H1 (cell line): ENCODE results near the gene TAF10. TPM values are rescaled to one million over a fixed set of nuclear protein-coding genes. Genes with fewer than 3 reads are reported as not detected.
A peak's percentile ranks its signal among the peaks of the same experiment; 100 is the strongest.

ENCODE experiments used
- CTCF ChIA-PET: fragments of 300-600 bp; sonication (Branson Sonifier 250); formaldehyde crosslinking; loops from one replicate; lab custom pipeline; 2021; ENCODE audit not compliant: partially characterized antibody; lab: Charles Lee
- POLR2A ChIA-PET: fragments of 300-600 bp; sonication (Branson Sonifier 250); formaldehyde crosslinking; loops from one replicate; lab custom pipeline; 2021; ENCODE audit warnings: inconsistent platforms; ENCODE audit not compliant: partially characterized antibody; lab: Charles Lee
- DNase-seq, 2 experiments: peaks; one replicate each; pipeline versions ENCODE4 v3.0.0 to v3.0.0-alpha.2; 2010 to 2022; ENCODE audit warnings: low spot score in 2 of 2, low read depth in 1 of 2, mixed read lengths in 1 of 2
- FAIRE-seq: peaks from 2 replicates; lab custom pipeline; 2011; peaks lifted over from hg19 to GRCh38; lab: Jason Lieb, UNC
- H2AFZ ChIP-seq: 2 replicates; pipeline ENCODE4 v1.8.1; 2012; ENCODE audit warnings: low read length, inconsistent platforms
- H2AK5ac ChIP-seq: 2 replicates; pipeline ENCODE4 v1.6.1; 2013; ENCODE audit warnings: low read depth, low read length
- H2BK120ac ChIP-seq: replicated peaks from 2 replicates; pipeline ENCODE3; 2013; ENCODE audit warnings: low read depth, low read length, inconsistent platforms
- H2BK12ac ChIP-seq: 2 replicates; pipeline ENCODE4 v1.6.1; 2013; ENCODE audit warnings: low read depth, low read length
- H2BK15ac ChIP-seq: 2 replicates; pipeline ENCODE4 v1.6.1; 2013; ENCODE audit warnings: low read length
- H2BK20ac ChIP-seq: 2 replicates; pipeline ENCODE4 v1.6.1; 2013; ENCODE audit warnings: low read length
- H2BK5ac ChIP-seq: 2 replicates; pipeline ENCODE4 v1.6.1; 2013; ENCODE audit warnings: low read depth, low read length
- H3K14ac ChIP-seq: 2 replicates; pipeline ENCODE4 v1.6.1; 2013; ENCODE audit warnings: inconsistent platforms; ENCODE audit not compliant: insufficient read length
- H3K18ac ChIP-seq: 2 replicates; pipeline ENCODE4 v1.6.1; 2013; ENCODE audit warnings: low read length; ENCODE audit errors: extremely low read depth
- H3K23ac ChIP-seq: 2 replicates; pipeline ENCODE4 v1.6.1; 2013; ENCODE audit warnings: inconsistent platforms; ENCODE audit not compliant: insufficient read length
- H3K23me2 ChIP-seq: 2 replicates; pipeline ENCODE4 v1.6.1; 2013; ENCODE audit warnings: low read depth, low read length
- H3K27ac ChIP-seq: 2 replicates; pipeline ENCODE4 v1.6.1; 2011; ENCODE audit warnings: low read depth, low read length, inconsistent platforms
- H3K27me3 ChIP-seq, 4 experiments: replicated peaks in 1 of 4; 1 replicate in 1 of 4; 2 replicates in 3 of 4; pipeline versions ENCODE4 v1.6.1 to v1.8.1; 2011 to 2013; ENCODE audit warnings: low read length in 3 of 4, mild to moderate bottlenecking in 3 of 4, inconsistent platforms in 2 of 4, mixed read lengths in 2 of 4, moderate library complexity in 1 of 4; ENCODE audit not compliant: control insufficient read depth in 3 of 4, insufficient read depth in 3 of 4; ENCODE audit errors: extremely low read depth in 1 of 4
- H3K36me3 ChIP-seq, 4 experiments: 2 replicates each; pipeline versions ENCODE4 v1.6.1 to v1.8.1; 2011 to 2013; ENCODE audit warnings: mild to moderate bottlenecking in 4 of 4, low read length in 3 of 4, moderate library complexity in 2 of 4, control low read depth in 1 of 4, inconsistent platforms in 1 of 4; ENCODE audit not compliant: insufficient read depth in 4 of 4, control insufficient read depth in 2 of 4
- H3K4ac ChIP-seq: replicated peaks from 2 replicates; pipeline ENCODE3; 2013; ENCODE audit warnings: low read length, low read depth, mixed read lengths, inconsistent platforms; ENCODE audit not compliant: insufficient read length
- H3K4me1 ChIP-seq, 4 experiments: replicated peaks in 1 of 4; 1 replicate in 1 of 4; 2 replicates in 3 of 4; pipeline versions ENCODE4 v1.6.1 to v1.8.1; 2011 to 2013; ENCODE audit warnings: low read length in 3 of 4, inconsistent platforms in 2 of 4, mixed read lengths in 1 of 4; ENCODE audit not compliant: insufficient read depth in 4 of 4, control insufficient read depth in 3 of 4
- H3K4me2 ChIP-seq, 2 experiments: 2 replicates each; pipeline versions ENCODE4 v1.6.1 to v1.8.1; 2011 to 2013; ENCODE audit warnings: low read depth in 2 of 2, low read length in 2 of 2, control low read depth in 1 of 2, inconsistent platforms in 1 of 2, mild to moderate bottlenecking in 1 of 2; ENCODE audit not compliant: insufficient read depth in 1 of 2
- H3K4me3 ChIP-seq, 4 experiments: fragments of 200-600, 300-600 bp in 1 of 4; sonication (generic), shearing (Covaris generic), sonication (Bioruptor Twin) in 1 of 4; 2 replicates each; pipeline versions ENCODE4 v1.5.1 to v1.8.1; 2011 to 2016; ENCODE audit warnings: low read length in 4 of 4, low read depth in 3 of 4, control low read depth in 2 of 4, inconsistent platforms in 2 of 4, mild to moderate bottlenecking in 2 of 4, mixed read lengths in 1 of 4, moderate library complexity in 1 of 4; ENCODE audit not compliant: insufficient read depth in 2 of 4; ENCODE audit errors: extremely low read depth in 1 of 4
- H3K56ac ChIP-seq: replicated peaks from 2 replicates; pipeline ENCODE3; 2013; ENCODE audit warnings: low read depth, mild to moderate bottlenecking, mixed read lengths, low read length, inconsistent platforms; ENCODE audit not compliant: insufficient read length
- H3K79me1 ChIP-seq: 2 replicates; pipeline ENCODE4 v1.6.1; 2013; ENCODE audit warnings: low read depth, low read length, control low read depth
- H3K79me2 ChIP-seq, 2 experiments: 2 replicates each; pipeline versions ENCODE4 v1.6.1 to v1.8.1; 2012 to 2013; ENCODE audit warnings: low read length in 2 of 2, mild to moderate bottlenecking in 2 of 2, inconsistent platforms in 1 of 2; ENCODE audit not compliant: insufficient read depth in 2 of 2, control insufficient read depth in 1 of 2
- H3K9ac ChIP-seq, 4 experiments: replicated peaks in 1 of 4; 1 replicate in 1 of 4; 2 replicates in 3 of 4; pipeline versions ENCODE4 v1.6.1 to v1.8.1; 2011 to 2013; ENCODE audit warnings: low read depth in 3 of 4, low read length in 3 of 4, control low read depth in 2 of 4, mild to moderate bottlenecking in 2 of 4, moderate library complexity in 2 of 4, inconsistent platforms in 1 of 4; ENCODE audit errors: extremely low read depth in 1 of 4
- H3K9me3 ChIP-seq, 2 experiments: 2 replicates each; pipeline versions ENCODE4 v1.6.1 to v1.8.1; 2012 to 2013; ENCODE audit warnings: mild to moderate bottlenecking in 2 of 2, moderate library complexity in 2 of 2, control low read depth in 1 of 2, inconsistent platforms in 1 of 2, low read depth in 1 of 2, low read length in 1 of 2, mixed read lengths in 1 of 2; ENCODE audit not compliant: insufficient read depth in 2 of 2
- H4K20me1 ChIP-seq, 2 experiments: replicated peaks in 1 of 2; 2 replicates each; pipeline versions ENCODE3 to v1.8.1; 2011 to 2013; ENCODE audit warnings: inconsistent platforms in 2 of 2, low read length in 2 of 2, mild to moderate bottlenecking in 1 of 2; ENCODE audit not compliant: insufficient read depth in 2 of 2, control insufficient read depth in 1 of 2
- H4K5ac ChIP-seq: 2 replicates; pipeline ENCODE4 v1.6.1; 2013; ENCODE audit warnings: low read length, low read depth, mixed read lengths, inconsistent platforms; ENCODE audit not compliant: insufficient read length
- H4K8ac ChIP-seq: 2 replicates; pipeline ENCODE4 v1.8.0; 2013; ENCODE audit warnings: mild to moderate bottlenecking, moderate library complexity, low read length, inconsistent platforms; ENCODE audit not compliant: insufficient read depth; ENCODE audit errors: extremely low read depth
- H4K91ac ChIP-seq: replicated peaks from 2 replicates; pipeline ENCODE3; 2013; ENCODE audit warnings: low read length, mixed read lengths, inconsistent platforms; ENCODE audit not compliant: insufficient read length
- CBX5 ChIP-seq: fragments of 300-800, 300-1000 bp; sonication (generic); IDR thresholded peaks from 2 replicates; pipeline ENCODE4 v1.7.1; 2016; ENCODE audit warnings: antibody characterized with exemption, low read length, low read depth
- EGR1 ChIP-seq: IDR thresholded peaks from 2 replicates; pipeline ENCODE4 v1.6.1; 2011; ENCODE audit warnings: low read depth, low read length, borderline replicate concordance
- EP300 ChIP-seq, 2 experiments: IDR thresholded peaks; 1 replicate in 1 of 2; 2 replicates in 1 of 2; pipeline ENCODE4 v1.6.1; 2011 to 2012; ENCODE audit warnings: low read depth in 2 of 2, low read length in 2 of 2, mild to moderate bottlenecking in 2 of 2, borderline replicate concordance in 1 of 2, inconsistent platforms in 1 of 2, moderate library complexity in 1 of 2
- WGBS, 2 experiments: shearing (Covaris generic) in 1 of 2; methylation state at CpG; one replicate each; pipeline versions ENCODE4 v1.1.6 to v1.1.7; 2013 to 2015; ENCODE audit warnings: low lambda C conversion rate in 2 of 2, mixed read lengths in 2 of 2, inconsistent platforms in 1 of 2, low coverage in 1 of 2, missing lambda C conversion rate in 1 of 2; ENCODE audit not compliant: insufficient replicate concordance in 2 of 2, insufficient coverage in 1 of 2, insufficient read length in 1 of 2; ENCODE audit errors: extremely low coverage in 1 of 2, missing lambda C conversion rate in 1 of 2; 5-methylcytosine and 5-hydroxymethylcytosine counted together
- polyA plus RNA-seq, 7 experiments: library from polyadenylated mRNA; depleted of rRNA in 3 of 7; stranded (reverse) in 5 of 7; unstranded in 2 of 7; fragments of >200 nt in 5 of 7; fragments of 200-250 nt in 2 of 7; gene quantifications; 1 replicate in 5 of 7; 2 replicates in 1 of 7; 4 replicates in 1 of 7; pipeline versions ENCODE4 v1.2.1 to v1.2.3, GENCODE V29; 2011 to 2013; ENCODE audit warnings: missing spikeins in 2 of 7, mixed read lengths in 2 of 7
- total RNA-seq: library from RNA; stranded (reverse); fragmentation: NEBNext Ultra II Directional; extraction: Animal tissue kit (Norgen Biotek cat#: 25700); gene quantifications from 2 replicates; pipeline ENCODE4 v1.2.1, GENCODE V29; 2021

Gene TAF10
- total and polyA plus RNA-seq, 2 of the 8 experiments (the other 6 are each of a cell fraction or from before 2014, with no cell fraction given): 128 to 213 TPM

DNA sequence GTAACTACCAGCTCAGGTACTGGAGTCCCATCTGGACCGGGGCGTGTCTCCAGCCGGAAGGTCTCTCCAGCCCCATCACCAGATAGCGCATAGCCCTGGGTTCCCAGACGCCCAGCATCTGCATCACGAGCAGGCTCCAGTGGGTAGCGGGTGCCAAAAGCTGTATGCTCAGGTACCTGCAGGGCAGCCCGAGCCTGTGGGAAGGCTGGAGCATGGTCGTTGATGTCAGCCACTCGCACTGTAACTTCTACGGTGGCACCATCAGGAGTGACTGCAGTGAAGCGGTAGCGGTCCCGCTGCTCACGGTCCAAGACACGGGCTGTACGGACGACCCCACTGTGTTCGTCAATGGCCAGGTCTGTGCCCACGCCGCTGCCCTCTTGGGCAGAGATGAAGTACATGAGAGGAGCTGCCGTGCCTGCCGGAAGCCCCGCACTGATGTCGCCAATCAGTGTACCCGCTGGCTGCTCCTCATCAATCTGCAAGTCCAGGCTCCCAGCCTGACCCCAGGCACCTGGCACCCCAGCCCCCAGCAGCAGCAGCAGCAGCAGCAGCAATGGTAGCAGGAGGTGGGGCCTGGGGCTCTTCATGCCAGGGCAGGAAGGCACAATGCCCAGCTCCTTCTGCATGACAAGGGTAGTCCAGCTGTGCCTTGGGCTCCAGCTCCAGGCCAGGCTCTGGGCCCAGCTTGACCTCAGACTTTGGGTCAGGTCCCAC, 29.1 kb upstream of the TAF10 start:
- Histone ChIP-seq H2BK120ac (no peak overlapping the region), H4K5ac (no peak overlapping the region), H4K8ac (peak overlapping the region; percentile 30; the same call in 1 of the 2 replicates), H3K56ac (no peak overlapping the region), H3K23ac (no peak overlapping the region), H3K4ac (no peak overlapping the region), H3K4me3 (no peak overlapping the region), H3K27ac (no peak overlapping the region), H4K91ac (no peak overlapping the region), H2BK20ac (no peak overlapping the region), H3K23me2 (no peaks in the 10 kb centered on the region), H3K14ac (no peak overlapping the region), H3K4me1 (no peaks in the 10 kb centered on the region), H3K79me1 (no peaks in the 10 kb centered on the region), H3K4me2 (no peak overlapping the region), H3K18ac (no peak overlapping the region), H2BK15ac (no peak overlapping the region), H3K27me3 (no peaks in the 10 kb centered on the region; a peak in 1 of 7 replicates), H2BK5ac (no peak overlapping the region), H2BK12ac (no peak overlapping the region), H4K20me1 (peaks cover 0 to 2% of the 10 kb centered on the region in 2 experiments), H2AFZ (no peak overlapping the region), H3K79me2 (no peaks in the 10 kb centered on the region), H2AK5ac (no peak overlapping the region), H3K9ac (no peak overlapping the region), H3K36me3 (no peaks in the 10 kb centered on the region; a peak in 1 of 8 replicates), H3K9me3 (no peaks in the 10 kb centered on the region)
- ChIA-PET POLR2A (interaction anchor here (0.6 kb wide), 1 partner anchor 145 kb away, joined by 3 read pairs; no protein-coding TSS in a partner anchor), CTCF (interaction anchor here (1.1 to 2.7 kb wide), 6 partner anchors 9 to 110 kb away, joined by 3 to 10 read pairs (median 4); partner anchors contain the start of gene TAF10)
- 94% methylated on average over 26 of the region's 26 CpGs; no CpG with 5 or more reads in 1 of the 2 experiments for WGBS, 2 experiments
- no peak for FAIRE-seq
- TF ChIP-seq EGR1: no peak
- TF ChIP-seq CBX5: no peak
- TF ChIP-seq EP300 (IDR thresholded peaks at IDR 0.05; ENCODE audit: borderline replicate concordance in 1 of 2, low read depth in 2 of 2, low read length in 2 of 2): no peak
- no peak for DNase-seq
